ENCODE data around the gene SEPTIN2.
"Not testable (repeated sequence)": the region's sequence is repeated elsewhere in the genome, so short reads cannot be mapped to it uniquely, and the experiment has no call there.

DNA sequence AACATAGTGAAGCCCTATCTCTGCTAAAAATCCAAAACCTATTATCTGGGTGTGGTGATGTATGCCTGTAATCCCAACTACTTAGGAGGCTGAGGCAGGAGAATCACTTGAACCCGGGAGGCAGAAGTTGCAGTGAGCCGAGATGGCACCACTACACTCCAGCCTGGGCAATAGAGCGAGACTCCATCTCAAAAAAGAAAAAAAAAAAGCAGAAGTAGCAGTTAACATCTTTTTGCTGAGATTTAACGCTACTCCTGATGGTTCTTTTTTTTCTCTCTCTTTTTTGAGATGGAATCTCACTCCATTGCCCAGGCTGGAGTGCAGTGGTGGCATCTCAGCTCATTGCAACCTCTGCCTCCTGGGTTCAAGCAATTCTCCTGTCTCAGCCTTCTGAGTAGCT is 77.0 kb downstream of the SEPTIN2 start:
- not testable (repeated sequence) for TF ChIP-seq EZH2 (IDR thresholded peaks at IDR 0.05; ENCODE audit: low read length)
- TF ChIP-seq, protein P1, sequence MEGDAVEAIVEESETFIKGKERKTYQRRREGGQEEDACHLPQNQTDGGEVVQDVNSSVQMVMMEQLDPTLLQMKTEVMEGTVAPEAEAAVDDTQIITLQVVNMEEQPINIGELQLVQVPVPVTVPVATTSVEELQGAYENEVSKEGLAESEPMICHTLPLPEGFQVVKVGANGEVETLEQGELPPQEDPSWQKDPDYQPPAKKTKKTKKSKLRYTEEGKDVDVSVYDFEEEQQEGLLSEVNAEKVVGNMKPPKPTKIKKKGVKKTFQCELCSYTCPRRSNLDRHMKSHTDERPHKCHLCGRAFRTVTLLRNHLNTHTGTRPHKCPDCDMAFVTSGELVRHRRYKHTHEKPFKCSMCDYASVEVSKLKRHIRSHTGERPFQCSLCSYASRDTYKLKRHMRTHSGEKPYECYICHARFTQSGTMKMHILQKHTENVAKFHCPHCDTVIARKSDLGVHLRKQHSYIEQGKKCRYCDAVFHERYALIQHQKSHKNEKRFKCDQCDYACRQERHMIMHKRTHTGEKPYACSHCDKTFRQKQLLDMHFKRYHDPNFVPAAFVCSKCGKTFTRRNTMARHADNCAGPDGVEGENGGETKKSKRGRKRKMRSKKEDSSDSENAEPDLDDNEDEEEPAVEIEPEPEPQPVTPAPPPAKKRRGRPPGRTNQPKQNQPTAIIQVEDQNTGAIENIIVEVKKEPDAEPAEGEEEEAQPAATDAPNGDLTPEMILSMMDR (optimal IDR thresholded peaks at IDR 0.05 in 1 of 3, IDR thresholded peaks at IDR 0.05 in 1 of 3, conservative IDR thresholded peaks at IDR 0.05 in 1 of 3; ENCODE audit: extremely low read depth in 1 of 3, insufficient read depth in 2 of 3, low read length in 3 of 3) = not testable (repeated sequence)
